HG02870 (cell line): Measurements from ENCODE around the gene SUSD4.
"Not testable (repeated sequence)": the region's sequence is repeated elsewhere in the genome, so short reads cannot be mapped to it uniquely, and the experiment has no call there.

Experiments
- ATAC-seq: cut with Tn5 transposase; IDR thresholded peaks from one replicate; pipeline ENCODE4 v1.9.1; 2021; ENCODE audit warnings: mild to moderate bottlenecking, moderate library complexity; ENCODE audit not compliant: unreplicated experiment

SUSD4 gene

GRCh38 chr1:223257856-223258550 is 106.0 kb downstream of the SUSD4 start:
- no peak for ATAC-seq

DNA sequence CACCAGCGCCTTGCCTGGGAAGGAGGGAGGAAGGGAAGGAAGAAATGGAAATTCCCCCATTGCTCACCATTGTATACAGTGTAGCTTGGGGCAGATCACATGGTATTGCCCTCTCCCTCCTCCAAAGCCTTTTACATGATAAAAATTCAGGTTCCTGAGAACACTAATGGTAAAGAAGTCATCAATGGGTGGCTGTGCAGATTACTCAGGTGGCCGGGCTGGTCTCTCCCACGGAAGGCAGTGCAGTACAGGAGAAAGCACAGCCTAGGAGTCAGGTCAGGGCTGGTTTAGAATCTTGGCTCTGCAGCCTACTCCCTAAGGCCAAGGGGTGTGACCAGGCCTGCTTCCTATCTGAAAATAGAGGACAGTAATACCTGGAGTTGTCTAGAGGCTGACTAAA is 107.9 kb downstream of the SUSD4 start:
- no peak for ATAC-seq

DNA sequence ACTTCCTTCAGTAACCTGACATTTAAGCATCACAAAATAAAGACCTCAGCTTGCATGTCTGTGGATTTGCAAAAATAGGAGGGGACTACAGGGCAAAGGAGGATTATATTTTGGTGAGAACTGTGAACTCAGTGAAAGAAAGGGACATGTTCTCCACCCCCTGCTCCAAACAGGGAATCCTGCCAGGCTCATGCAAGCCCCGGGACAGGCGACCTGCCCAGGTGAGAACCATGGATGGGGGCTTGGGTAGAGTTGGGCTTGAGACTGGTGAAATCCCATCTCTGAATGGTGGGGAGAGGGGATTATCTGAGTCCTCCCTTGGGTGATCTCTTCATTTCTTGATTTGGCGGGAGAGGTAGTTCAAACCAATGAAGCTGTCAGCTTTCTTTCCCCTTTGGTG is 110.1 kb downstream of the SUSD4 start:
- ATAC-seq: no peak

DNA sequence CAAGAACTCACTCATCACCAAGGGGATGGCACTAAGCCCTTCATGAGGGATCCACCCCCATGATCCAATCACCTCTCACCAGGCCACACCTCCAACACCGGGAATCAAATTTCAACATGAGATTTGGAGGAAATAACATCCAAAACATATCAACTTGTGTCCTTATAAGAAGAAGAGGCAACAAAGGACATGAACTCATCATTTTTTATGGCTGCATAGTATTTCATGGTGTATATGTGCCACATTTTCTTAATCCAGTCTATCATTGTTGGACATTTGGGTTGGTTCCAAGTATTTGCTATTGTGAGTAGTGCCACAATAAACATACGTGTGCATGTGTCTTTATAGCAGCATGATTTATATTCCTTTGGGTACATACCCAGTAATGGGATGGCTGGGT is 112.6 kb downstream of the SUSD4 start:
- ATAC-seq: not testable (repeated sequence)

- no peak for ATAC-seq
Measured at GRCh38 chr1:223250632-223251015, 113.4 kb downstream of the SUSD4 start.

DNA sequence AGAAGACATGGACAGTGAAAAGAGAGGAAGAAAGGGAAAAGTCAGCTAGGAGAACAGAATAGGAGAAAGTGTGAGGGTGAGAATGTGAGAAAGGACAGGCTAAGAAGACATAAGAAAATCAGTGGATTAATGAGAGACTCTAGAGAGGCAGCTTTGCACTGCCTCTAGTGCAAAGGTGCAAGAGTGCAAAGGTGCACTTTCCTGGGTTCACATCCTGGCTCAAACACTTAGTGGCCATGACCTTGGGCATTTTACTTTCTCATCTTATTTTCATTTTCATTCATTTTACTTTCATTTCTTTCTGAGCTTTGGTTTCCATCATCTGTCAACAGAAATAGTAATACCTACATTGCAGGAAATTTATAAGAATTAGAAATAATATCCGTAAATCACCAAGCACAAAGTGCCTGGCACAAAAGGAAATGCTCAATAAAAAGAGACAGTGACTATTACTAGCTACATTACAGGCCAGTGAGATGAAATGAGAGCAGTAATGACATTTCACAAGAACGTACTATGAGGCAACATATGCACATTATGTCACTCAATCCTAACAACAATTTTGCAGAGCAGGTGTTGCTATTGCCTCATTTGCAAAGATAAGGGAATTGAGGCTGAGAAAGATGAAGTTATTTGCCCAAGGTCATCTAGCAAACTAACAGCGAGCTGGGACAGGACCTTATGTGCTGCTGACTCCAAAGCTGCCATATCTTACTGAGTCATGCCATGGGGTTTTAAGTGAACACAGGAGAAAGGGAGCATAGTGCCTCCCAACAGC is 113.9 kb downstream of the SUSD4 start:
- ATAC-seq: no peak

DNA sequence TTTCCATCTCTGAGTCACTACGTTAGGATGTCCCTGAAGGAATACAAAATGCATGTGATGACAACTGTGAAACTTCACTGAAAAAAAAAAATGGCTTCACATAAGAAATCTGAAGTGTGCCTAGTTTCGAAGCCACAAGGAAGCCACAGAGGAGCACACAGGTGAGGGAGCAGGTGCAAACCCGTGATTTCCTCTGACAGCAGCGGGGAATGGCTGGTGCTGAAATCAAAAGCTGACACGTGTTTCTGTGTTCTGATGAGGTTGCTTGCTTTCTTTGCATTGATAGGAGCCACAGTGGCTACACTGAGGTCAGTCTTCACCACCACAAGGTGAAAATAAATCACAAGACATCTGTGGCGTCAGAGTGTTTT is 115.2 kb downstream of the SUSD4 start:
- no peak for ATAC-seq

DNA sequence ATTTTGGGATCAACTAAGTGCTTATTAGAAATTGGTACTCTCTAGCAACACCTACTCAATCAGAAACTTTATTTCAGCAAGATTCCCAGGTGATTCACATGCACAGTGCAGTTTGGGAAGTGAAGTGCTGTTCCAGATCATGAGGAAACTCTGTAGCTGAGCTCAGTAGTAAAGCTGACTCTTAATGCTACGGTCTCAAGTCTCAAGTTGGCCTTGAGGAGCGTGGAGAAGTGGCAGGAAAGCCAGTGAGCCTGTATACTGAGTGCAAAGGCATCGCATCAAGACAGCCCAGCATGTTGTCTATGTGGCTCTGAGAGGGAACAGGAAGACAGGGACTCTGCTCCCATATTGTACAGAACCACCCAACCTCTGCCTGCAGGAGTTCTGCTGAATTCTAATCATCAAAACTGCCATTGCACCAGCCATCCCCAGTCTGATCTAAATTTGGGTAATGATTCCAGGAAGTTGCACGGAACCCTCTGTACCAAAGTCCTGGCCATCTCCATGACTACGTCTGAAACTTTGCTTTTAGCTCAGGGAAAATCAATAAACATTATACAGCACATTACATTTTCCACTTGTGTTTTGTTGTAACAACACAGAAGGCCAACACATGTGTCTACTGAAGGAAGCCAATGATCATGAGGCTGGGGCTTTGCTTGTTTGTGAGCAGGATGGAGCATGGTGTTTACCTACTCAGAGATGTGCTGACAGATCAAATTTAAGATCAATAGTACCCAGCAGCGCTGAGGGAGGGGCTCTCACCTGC is 115.8 kb downstream of the SUSD4 start:
- no peak for ATAC-seq

DNA sequence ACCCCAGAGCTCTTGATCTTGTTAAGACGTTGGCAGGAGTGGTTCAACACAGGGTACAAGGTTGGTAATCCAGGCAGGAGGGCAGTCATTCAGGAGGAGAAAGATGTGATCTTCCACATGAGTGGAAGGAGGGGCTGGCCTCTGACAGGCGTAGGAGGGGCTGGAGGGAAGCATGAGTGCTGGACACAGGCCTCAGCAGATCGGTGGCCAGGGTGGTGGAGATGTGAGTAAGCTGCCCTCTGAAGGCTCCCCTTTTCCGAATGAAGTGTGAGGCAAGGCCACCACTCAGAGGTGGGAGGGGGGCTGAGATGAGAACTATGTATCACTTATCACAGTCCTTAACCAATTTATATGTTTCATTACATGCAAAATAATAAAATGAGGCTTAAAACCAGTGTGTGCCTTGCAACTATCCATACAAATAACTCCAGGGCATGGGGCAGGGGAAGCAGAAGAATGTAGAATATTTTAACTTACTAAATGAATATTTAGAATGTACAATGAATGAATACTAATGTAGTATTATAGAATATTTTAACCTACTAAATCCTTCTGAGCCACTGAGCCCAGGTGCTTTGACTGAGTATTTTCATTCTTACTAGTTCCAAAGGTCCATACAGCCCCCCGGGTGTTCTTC is 117.4 kb downstream of the SUSD4 start:
- ATAC-seq: no peak

DNA sequence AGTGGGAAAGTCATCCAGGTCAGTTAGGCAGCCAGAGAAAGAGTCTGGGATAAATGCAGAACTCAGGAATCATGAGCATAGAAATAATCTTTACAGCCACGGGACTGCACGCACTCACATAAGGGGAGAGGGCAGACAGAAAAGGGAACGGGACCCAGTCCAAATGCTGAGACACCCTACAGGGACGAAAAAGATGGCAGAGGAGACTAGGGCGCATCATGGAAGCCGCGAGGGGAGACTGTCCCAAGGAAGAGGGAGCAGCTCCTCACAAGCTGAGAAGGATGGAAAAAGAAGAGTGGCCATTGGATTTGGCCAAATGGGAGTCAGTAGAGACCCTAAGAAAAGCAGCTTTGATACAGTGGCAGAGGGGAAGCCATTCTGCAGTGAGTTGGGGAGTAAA is 118.0 kb downstream of the SUSD4 start:
- ATAC-seq: no peak

DNA sequence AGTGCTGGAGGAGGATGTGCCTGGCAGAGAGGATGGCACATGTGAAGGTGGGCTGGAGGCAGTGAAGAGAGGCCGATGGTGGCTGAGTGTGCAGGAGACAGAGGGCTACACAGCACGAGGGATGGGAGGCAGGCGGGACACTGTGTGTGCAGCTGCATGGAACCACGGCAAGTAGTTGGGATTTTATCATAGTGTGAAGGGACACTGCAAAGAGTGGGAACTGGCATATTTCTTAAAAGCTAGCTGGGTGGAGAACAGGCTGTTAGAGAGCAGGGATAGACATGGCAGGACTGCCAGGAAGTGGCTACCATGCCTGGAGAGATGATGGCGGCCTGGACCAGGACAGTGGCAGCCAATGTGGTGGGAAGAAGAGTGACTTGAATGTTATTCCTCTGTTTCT is 118.6 kb downstream of the SUSD4 start:
- no peak for ATAC-seq

DNA sequence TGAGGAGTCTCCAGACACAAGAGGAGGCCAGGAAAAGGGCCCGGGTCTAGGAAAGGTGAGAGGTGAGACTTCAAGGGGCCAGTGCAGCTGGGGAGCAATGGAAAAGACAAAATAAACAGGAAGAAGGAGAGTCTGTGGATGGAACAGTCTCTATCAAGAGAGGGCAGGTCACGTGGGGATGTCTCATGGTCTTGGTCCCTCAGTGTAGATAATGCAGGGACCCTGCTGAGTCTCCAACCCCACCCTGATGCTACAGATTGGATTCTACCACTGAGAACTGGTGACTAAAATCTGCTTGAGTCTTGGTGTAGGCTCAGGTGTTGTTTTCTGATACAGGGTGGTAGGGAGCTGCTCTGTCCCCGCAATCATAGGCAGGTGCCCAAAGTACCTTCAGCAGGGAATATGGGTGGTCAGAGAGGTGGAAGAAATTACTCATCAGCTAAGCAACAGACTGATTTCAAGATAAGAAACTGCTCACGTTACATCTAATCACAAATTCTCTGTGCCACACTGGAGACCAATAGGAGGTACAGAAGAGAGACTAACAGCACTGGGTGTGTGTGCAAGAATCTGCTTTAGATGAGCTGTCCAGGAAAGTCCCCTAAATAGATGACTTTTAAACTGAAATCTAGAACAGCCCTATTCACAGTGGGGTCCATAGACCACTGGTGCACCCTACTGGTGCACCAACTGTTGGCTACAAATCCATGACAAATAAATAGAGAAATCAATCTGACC is 119.4 kb downstream of the SUSD4 start:
- peak; percentile 81 for ATAC-seq

DNA sequence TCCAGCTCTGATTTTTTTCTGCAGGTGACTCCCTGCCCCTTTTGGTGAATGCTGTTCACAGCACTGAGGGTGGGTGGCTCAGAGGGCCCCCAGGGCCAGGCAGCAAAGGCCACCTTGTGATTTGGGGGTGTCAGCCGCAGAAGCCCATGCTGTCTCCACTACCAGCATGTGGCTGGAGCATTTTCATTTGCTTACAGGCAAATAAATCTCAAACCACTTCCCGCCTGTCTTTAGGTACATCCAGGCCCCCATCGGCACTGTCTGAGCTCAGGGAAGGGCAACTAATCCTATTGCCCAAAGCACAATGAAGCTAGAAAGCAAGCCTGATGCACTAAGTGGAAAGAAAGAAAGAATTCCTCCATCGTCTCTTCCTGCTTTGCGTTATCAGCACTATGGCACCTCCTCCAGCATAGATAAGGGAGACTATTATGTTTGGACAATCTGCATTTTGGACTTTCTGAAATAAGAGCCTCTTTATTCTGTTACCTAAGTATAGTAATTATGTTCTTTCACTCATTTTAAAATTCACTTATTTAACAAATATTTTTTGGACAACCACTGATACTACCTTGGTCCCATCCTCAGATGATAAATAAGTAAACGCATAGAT is 120.4 kb downstream of the SUSD4 start:
- no peak for ATAC-seq

- ATAC-seq: no peak
Measured at GRCh38 chr1:223242971-223243370, 121.0 kb downstream of the SUSD4 start.

GRCh38 chr1:223242382-223242955 is 121.5 kb downstream of the SUSD4 start:
- ATAC-seq: no peak

DNA sequence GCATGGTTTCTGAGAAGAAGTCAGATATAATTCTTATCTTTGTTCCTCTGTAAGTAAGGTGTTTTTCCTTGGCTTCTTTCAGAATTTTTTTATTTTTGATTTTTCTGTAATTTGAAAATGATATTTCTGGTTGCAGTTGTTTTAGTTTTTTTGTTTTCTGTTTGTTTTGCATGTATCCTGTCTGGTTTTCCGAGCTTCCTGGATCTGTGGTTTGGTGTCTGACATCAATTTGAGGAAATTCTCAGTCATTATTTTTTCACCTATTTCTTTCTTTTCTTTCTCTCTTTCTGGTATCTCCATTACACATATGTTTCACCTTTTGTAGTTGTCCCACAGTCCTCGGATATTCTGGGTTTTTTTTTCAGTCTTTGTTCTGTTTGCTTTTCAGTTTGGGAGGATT is 123.9 kb downstream of the SUSD4 start:
- ATAC-seq: no peak

- no peak for ATAC-seq
Measured at GRCh38 chr1:223235091-223235490, 128.9 kb downstream of the SUSD4 start.

- ATAC-seq: no peak
Measured at GRCh38 chr1:223234534-223234933, 129.4 kb downstream of the SUSD4 start.

GRCh38 chr1:223234170-223234514 is 129.8 kb downstream of the SUSD4 start:
- no peak for ATAC-seq
